NCI-H187 (cell line): Measurements from ENCODE around the gene NR2F1-AS1.
A peak's percentile ranks its signal among the peaks of the same experiment; 100 is the strongest.

Source experiments
- DNase-seq, 2 experiments: peaks; one replicate each; lab custom pipeline; 2025; lab: John Stamatoyannopoulos, UW

NR2F1-AS1 gene

DNA sequence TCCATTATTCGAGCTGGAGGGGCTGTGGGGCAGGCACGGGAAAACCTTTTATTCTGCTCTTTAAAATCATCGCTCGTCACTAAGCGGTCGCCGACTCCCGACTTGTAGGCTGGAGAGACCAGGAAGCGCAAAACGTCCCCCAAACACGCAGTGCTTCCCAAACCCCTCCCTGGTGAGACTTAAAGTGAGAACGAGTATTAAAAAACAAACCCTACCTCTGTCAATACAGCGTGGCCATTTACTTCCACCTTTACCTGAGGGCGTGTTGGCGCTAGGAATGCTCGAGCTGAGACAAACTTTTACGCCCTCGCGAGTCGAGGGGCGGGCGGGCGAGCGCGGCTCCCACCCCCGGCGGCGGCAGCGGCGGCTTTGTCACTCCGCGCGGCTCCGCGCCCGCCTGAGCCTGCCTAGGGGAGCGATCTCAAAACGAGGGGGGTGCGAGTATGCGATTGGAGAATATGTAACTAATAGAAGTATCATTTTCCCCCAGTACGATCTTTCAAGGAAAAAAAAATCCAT lies at the start of gene NR2F1-AS1:
Gene NR2F1-AS1, minus strand, starts transcription at position 293 of the 519 bp plus-strand sequence.
- no peak for DNase-seq

DNA sequence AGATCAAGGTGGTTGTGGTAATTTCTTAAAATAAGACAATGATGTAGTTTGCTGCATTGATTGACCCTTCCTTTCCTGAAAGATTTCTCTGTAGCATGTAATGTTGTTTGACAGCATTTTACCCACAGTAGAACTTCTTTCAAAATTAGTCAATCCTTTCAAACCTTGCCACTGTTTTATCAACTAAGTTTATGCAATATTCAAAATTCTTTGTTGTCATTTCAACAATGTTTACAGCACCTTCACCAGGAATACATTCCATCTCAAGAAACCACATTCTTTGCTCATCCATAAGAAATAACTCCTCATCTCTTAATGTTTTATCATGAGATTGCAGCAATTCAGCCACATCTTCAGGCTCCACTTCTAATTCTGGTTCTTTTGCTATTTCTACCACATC lies 45.8 kb upstream of the NR2F1-AS1 start:
- no peak for DNase-seq

DNA sequence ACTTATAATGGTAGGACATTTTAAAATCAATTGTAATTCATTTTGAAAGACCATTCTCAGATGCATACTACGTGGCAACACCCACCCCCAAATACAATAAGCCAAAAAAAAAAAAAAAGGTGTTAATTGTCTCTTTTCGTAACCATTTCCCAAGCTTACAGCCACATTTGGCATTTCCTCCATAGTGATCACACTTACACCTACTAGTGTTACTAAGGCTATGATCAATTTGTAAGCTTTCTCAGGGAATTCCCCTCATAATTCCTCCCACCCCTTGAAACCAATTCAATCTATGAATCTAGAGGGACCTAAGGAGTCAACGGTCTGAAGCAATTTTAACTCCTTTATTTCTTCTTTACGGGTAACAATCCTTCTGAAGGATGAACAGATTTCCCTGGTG lies 42.1 kb upstream of the NR2F1-AS1 start:
- DNase-seq, result no peak

DNA sequence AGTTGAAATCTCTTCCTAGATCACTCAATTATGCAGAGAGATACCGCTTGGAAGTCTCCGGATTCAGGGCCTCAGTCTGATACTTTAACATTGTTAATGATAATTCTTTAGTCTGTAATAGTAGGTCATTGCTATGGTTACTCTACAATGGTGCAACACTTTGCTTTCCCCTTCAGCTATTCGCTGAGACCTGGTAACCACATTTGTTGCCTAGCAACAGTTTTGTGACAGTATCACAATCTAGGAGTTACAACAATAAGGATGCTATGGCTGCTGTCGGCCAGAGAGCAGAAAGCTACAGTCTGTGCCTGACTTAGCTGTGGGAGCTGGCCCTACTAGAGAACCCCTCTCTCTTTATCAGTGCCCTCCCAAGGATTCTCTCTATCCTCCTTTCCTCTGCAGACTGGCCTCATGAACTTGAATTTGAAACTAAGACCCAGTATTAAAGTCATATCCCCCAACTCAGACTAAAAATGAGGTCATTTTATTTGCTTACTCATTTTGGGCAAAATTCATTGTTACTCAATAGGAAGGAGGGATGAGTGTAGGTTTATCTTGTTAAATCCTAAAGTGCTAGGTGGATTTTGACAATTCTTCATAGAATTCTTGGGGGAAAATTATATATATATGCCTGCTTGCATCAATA lies 41.3 kb upstream of the NR2F1-AS1 start:
- no peak for DNase-seq

DNA sequence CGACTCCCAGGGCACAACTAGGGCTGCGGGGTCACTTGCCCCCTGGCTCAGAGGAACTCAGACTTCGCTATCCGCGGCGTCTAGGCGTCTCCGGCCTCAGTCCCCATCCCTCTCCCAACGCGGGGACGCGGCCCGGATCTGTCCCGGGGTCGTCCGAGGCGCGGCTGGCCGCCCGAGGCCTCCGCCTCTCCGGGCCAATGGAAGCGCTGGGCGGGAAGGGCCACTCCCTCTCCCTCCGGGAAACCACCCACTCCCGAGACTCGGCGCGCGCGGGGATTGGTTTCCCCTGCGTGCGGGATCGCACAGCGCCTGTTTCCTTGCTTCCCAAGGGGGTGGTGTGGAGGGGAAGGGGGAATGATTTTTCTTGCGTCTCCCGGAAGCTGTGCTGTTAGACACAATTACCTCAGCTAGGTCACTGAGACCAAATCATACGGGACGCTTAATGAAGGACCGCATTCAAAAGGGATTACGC lies 40.3 kb upstream of the NR2F1-AS1 start:
- DNase-seq, result peak; percentile 49 to 61

DNA sequence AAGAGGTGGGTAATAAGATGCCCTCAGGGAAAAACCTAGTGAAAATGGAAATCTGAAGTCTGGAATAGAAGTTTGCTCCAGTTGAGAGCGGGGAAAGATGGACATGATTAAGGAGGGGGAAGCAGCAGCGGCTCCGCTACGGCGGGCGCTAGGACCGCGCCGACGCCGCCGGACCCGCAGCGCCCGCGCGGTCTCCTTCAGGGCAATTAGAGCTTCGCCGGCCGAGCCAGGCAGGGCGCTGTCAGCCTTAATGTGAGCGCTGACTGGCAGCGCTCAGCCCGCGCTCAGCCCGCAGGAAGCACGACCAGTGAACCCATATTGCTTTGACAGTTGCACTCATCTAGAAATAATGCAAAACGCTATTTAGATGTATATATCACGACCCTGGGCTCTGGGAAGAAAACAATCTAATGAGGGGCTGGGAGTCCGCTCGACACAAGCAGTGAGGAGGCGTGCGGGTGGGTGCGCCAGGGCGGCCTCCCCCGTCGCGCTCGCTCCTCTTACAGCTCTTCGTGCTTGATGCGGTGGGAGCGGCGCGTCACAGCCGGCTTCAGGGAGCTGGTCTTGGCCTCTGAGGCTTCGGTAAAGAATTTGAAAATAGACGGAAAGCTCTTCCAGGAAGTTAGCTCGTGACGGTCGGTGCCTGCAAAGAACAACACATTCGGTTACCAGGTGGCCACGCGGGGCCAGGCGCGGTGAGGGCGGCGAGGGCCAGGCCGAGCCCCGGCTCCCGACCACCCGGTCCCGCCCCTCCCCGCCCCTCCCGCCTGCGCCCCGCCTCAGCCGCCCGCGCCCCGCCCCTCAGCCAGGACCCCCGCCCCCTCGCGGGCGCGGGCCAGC lies 39.7 kb upstream of the NR2F1-AS1 start:
- DNase-seq, result peak; percentile 43 to 44

DNA sequence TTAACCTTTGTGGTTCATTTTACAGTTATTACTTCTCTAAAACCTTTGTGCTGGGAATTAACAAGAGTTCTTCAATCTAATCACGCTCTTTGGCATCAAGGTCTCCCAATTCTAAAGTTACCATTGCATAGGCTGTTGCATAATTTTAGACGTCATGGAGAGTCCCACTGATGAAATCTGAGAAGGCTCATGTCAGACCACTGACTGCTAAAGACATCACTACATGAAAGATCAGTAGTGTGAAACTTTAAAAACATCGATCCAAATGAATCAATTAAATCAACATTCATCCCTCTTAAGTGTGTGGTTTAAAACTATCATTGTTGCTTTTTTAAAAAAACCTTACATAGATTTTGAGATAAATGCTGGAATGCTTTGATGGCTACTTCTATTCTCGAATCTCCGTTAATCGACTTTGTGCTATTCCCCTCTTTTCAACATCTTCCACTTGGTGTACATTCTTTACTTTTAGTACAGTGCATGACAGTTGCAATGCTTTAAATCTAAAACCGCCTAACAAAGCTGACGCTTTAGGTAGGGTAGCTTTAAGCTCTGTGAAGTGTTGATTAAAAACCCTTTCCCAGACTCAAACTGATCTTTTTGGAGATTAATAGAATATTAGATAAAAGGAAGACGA lies 35.6 kb upstream of the NR2F1-AS1 start:
- DNase-seq, result no peak

DNA sequence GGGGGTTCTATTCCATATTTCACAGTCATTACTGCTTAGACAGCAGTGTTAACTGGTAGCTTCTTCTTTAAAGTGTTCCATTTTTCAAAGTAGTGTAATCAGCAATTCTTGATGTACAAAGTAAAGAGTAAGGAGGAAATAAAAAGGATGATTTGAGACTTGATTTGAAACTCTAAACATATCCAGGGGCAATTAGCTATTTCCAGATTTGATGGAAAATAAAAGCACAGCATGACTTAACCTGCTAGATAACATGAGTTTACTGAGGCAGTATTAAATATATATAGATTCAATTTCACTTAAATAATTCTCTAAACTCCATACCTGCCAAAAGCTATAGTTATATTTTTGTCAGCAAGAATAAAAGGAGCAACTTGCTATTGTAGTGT lies 31.8 kb upstream of the NR2F1-AS1 start:
- DNase-seq, result no peak

DNA sequence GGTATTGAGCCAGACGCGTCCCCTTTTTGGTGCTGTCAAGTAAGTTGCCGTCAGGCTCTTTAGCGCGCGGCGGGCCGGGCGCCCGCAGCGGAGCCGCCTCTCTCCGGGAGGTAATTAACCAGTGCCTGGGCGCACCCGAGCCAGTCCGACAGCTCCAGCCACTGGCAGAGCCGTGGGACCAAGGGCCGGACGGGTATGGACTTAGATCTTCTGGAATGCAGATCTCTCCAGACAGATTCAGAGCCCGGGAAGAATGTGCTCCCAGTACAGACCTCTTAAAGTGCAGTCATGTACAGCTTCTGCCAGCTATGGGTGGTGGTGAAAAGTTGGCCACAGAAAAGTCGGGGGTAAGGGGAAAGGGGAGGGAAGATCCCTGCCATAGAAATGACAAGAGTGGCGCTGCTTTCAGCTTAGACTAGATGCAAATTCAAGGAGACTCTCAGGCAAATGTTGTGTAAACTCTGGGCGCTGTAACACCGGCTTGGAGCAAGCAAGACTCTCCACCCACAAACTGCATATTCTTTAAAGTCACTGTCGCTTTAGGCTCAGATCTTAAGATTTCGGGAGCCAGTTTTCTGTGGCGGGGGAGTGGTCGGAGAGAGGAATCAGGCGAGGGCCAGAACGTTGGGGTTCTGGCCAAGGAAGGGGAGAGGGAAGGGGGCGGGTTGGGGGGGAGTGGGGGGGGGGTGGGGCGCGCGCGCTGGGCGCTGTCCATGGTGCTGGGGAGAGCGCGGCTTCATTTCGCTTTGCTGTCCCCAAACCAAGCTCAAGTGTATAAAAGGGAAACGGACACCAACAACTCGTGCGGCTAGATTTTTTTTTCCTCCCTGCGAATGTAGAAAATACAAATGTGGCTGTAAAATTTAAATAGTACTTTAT lies 31.2 kb upstream of the NR2F1-AS1 start:
- no peak for DNase-seq

DNA sequence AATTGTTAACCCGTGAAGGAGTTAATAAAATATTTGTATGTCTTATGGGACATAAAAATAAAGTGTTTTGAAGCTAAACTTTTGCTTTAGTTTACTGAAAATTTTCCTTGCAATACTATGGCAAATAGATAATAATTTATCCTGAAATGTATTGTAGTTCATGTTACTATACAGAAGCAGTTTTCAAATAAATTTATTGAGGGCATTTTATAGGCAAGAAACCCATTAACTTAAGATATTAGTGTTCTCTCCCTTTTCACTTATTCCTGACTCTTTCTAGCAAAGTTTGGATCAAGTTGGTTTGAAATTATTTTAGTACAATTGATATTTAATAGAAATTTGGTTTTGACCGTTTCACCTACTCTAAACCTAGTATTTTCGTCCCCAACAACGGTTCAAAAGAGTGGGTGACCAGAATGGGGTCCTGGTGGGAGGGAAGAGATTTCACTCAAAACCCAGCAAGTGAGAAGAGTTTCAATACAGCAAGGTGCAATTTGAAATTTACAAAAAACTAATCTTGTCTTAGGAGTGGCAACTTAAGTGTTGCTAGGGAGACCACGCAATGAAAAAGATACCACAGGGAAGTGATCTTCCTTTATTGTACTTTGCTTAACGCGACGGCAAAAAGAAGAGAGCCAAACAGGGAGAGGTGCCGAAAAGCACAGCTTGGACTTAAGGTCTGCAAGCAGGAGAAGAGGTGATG lies 30.4 kb upstream of the NR2F1-AS1 start:
- DNase-seq, result no peak

DNA sequence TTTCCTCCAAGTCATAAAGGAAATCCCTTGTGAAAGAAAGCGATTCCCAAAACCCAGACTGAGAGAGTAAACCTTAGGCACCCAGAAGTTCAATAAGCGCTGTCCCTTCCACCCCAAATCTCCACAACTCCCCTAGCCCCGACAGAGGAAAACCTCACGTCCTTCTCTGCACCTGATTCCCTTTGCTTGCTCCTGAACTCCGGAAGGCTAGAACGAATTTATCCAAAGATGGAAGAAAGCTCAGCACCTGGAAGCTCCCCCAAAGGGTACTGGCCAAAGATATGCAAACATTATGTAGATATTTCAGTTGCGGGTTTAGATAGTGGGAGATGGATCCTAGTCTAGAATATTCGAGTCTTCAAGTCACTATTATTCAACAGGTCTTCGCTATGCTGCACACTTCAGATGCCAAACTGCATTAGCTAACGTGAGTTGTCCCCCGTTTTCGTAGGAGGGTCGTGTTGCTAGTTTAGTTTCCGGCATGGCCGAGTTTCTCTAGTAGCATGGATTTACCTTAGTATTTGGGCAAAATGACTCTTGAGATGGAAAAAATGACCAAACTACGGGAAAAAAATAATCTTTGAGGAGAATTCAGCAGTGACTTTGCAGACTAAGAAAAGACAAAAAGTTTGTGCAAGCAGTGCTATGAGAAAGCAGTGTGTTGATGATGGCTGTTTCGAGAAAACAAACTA lies 29.7 kb upstream of the NR2F1-AS1 start:
- no peak for DNase-seq

DNA sequence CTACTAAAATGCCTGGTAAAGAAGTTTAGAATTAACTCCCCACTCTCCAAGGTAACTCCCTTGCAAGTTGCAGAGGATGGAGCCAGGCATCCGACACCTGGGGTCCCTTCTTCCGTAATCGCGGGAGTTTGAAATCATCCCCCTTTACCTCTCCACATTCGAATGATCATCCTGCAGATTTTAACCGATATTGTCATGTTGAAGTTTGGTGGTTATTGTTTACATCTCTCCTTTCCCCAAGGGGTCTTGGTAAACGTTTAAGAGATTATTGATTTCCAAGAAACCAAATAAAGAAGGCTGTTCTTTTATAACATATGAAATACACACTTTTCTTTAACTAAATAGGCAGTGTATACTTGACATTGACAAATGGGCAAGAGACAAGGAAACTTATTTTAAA lies 28.7 kb upstream of the NR2F1-AS1 start:
- DNase-seq, result no peak

DNA sequence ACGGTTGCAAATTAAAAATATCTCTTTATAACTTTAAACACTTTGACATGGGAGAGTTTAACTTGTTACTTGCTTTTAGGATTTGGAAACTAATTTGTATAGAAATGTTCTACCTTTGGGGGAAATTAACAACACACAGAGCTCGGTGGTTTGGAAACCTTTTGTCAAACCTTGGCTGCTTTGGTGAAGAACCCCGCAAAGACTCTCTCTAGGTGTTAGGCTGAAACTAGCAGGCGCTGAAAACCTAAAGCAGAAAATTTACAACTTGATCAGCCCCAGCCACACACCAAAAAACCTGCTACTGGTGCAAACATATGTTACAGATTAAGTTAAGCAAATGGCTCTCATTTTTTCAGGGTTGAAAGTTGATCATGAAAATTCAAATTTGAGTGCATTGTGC lies 27.8 kb upstream of the NR2F1-AS1 start:
- DNase-seq, result no peak

DNA sequence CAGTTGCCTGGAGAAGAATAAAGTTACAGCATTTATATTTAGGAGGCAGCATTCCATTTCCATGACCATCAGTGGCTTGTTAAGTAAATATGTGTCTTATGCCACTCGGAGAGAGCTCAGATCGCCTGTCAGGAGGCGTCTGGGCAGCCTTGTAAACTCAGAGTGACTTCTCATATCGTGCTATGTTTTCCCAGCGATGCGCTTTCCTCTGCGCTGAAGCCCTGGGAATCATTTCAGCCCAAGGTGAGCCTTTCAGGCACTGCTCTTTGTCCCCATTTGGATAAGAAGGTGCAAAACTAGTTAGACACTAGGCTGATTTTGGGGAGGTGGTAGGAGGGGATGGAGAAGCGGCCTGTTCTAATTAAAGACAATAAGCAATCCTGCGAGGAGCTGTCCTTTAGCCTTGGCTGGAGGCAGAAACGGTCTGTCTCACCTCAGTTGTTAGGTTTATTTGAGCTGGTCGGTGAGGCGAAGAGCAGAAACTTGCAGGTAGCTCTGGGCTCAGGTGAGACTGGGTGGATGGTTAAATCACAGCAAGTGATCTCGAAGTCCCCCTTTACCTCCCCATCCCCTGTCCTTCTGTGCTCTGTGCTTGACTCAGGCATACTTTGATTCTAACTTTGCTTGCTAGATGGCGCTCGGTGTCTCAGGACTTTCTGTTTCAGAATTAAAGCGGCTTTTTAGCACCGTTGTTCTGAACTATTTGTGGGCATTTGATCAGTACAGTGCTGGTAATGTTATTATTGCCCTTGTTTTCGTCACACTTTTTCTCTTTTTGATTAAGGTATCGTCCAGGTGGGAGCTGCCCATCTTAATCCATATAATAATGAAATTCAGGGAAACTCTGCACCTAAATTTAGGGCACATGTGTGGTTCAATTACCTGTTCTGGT lies 26.6 kb upstream of the NR2F1-AS1 start:
- no peak for DNase-seq

DNA sequence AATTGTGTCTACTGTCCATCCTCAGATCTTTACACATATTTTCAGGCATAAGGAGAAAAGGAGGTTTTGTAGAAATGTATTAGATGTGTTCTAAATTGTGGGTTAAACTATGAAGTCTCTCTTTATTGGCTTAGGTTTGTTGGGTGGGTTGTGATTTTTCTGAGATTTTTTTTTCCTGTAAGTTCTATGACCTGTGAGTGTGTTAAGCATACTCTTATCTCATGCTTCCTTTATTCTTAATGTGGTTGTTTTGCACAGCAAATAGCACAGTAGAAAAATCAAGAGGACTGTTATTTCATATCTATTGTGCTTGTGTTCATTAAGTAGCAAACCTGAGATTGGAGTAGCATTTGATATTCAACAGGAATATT lies 25.3 kb upstream of the NR2F1-AS1 start:
- no peak for DNase-seq

DNA sequence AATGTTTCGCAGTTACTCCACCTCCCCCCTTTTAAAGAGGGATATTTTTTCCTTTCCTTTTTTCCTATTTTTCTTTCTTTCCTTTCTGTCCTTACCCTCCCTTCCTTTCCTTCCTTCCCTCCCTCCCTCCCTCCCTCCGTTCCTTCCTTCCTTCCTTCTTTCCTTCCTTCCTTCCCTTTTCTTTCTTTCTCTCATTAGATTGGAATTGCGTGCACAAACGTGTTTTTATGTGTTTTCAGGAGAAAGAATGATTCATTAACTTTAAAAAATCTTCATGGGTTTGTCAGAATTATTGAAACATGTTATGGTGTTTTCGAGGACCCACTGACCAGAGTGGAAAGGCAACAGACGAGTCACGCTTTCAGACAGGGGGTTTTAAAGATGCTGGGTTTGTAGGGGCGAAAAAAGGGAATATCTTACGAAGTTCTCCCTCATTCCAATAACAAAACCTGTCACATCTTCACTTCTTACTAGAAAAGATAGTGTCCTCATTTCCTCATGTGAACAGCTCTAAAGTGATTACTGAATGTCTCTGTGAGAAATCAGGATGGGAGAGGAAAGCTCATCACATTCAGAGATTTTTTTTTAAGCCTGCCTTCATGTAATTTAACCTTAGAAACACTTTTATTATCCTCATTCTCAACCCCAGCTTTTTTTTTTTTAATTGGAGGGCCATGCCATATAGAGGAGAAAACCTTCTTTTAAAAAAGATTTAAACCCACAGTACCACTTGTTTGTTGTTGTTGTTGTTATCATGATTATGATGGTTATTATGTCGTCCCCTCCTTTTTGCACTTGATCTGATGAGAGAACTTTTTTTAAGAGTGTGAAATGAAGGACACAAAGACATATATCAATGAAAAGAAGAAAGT lies 23.9 kb upstream of the NR2F1-AS1 start:
- no peak for DNase-seq

DNA sequence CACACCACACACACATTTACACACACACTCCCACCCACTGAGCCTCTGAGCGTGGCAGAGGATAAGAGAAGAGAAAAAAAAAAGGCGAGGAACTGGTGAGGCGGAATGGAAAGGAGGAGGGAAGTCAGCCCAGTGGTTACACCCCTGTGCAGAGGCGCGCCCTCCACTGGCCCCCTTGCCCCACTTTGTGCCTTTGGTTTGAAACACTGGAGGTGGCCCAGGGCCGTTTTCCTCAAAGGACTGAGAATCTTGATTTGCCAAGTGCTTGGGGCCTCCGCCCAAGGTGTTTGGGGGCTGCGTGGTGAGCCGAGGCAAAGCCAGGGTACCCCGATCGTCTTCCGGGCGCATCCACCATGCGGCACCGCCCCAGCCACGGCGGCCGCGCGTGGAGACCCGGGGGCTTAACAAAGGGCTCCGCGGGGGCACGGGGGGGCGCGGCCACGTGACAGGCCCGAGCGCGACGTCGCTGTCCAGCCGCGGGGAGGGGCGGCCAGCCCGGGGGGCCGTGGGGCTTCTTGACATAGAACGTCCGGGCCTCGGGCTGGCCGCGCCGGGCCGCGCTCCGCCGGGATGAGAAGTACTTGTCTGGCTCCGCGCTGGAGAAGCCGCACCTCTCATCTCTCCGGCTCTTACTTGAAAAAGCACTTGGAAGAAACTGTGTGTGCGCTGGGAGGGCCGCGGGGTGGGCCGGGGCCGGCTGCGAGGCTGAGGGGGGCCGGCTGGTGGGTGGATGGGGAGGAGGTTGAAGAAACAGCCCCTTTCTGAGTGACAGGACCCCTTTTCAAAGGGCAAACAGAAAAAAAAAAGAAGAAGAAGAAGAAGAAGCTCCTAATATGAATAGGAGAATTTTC lies 23.0 kb upstream of the NR2F1-AS1 start:
- no peak for DNase-seq
